HG03196 (cell line): ENCODE data around the gene EPHB2.

Source experiments
- ATAC-seq: cut with Tn5 transposase; IDR thresholded peaks from one replicate; pipeline ENCODE4 v1.9.1; 2021; ENCODE audit not compliant: unreplicated experiment

Gene EPHB2

GRCh38 chr1:22852144-22852655 lies 141.6 kb downstream of the EPHB2 start:
- ATAC-seq: no peak

DNA sequence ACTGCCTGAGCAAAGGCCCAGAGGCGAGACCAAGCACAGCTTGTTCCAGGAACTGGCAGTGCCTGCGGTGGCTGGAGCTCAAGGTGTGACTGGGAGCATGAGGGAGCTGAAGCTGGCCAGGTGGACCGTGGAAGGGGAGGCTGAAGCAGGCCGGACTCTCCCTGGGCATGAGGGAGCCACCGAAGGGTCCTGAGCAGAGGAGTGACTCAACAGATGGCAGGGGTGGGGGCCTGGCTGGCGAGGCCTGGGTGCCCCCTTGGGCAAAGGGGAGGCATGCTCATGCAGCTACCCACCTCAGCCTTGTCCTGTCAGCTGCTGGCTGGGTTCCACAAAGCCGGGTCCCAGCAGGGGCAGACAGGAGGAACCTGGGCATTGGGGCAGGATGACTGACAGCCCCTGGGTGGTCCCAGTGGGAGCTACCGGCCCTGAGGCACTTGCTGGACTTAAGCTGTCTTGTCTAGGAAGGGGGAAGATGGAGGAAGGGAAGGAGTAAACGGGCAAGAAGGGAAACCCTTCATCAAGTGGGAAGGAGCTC lies 143.1 kb downstream of the EPHB2 start:
- ATAC-seq: no peak

DNA sequence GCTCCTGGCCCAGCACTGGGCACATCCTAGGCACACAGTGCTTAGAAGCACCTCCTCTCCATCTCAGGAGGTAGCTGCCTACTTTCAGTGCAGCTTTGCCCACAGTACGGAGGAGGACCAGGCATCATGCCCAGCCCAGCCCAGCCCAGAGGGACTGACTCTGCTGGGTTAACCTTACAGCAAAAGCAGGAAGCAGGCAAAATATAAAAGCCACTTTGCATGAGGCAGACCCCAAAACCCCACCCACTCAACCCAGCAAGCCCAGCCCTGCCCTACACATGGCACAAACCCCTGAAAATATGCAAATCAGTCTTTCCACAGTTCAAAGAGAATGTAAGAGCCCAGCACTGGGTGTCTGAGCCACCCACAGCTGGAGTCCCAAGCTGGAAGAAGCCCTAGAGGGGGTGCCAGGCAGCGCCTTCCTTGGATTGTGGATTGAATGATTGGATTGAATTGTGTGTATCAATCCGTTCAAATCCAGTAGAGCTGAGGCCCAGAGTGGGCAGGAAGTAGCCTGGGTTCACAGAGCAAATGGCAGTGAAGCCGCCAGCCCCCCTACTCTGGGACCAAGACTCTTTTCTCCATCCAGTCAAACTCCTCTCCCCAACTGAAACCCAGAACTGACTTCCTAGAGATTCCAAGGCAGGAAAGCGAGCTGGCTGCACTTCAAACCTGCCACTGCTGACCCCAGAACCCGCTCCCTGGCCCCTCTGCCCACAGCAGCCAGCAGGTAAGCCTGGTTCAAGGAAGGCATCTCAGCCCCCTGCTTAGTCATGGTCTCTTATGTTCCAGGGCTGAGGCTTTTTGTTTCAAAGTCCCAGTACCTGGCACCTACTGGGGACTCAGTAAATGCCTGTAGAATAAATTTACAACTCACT lies 144.3 kb downstream of the EPHB2 start:
- no peak for ATAC-seq

- ATAC-seq: no peak
Observed at GRCh38 chr1:22855668-22856606, 145.3 kb downstream of the EPHB2 start.

- no peak for ATAC-seq
Observed at GRCh38 chr1:22857661-22858060, 147.0 kb downstream of the EPHB2 start.

DNA sequence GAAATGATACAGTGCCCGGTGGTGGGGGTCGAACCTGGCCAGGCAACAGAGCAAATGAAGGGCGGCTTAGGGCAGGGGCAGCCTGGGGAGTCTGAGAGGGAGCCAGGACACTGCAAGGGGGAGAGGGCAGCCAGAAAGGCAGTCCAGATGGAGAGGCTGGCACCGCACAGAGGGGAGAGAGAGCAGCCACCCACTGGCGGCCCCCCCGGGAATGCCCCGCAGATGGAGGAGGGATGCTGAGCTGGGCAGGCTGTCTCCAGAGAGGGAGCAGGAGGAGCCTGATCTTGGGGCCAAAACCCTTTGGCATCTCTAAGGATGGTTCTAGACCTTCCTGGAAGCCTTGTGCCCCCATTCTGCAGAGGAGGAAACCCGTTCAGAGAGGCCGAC lies 149.8 kb downstream of the EPHB2 start:
- no peak for ATAC-seq

DNA sequence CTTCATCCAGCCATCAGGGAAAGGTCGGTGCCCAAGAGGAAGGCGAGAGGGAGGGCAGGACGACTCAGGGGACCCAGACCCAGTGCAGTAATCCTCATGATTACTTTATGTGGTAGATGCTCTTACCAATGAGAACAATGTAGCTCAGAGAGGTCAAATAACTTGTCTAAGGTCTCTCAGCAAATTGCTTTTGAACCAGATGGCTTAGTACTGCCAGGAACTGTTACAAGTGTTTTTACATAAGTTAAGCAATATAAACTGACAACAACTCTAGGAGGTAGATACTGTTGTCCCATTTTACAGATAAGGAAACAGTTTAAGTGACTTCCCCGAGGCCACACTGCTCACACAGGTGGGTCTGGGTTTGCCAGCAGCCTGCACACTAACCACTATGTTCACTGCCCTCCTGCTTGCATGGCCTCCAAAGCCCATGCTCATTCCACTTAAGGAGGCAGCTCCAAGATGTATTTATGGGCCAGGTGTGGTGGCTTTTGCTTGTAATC lies 150.3 kb downstream of the EPHB2 start:
- ATAC-seq: no peak

DNA sequence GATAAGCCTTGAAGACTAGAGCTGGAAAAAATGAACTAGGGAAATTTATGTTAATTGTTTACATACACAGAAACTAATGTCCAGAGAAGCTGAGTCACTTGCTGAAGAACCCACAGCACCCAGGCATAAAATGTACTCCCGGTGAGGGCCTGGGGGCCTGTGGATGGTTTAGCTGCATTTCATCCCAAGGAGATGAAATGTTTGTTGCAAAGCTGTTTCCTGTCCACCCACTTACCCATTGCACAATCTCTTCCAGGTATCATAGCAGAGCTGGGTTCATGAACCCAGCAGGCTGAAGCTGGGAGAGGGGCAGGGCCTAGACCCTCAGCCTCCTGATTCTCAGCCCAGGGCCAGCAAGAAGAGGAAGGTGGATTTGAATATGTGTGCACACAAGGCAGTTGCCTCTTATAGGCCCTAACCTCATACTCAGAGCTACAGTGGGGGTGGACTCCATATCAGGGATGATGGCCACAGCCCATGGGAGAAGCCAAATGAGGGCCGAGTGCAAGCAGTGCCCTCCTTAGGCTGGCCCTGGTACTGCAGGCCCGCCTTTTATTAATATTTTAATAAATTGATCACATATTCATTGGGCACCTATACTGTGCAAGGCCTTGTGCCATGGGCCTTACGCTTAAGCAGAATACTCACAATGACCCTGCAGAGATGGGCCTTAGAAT lies 151.3 kb downstream of the EPHB2 start:
- ATAC-seq: no peak

DNA sequence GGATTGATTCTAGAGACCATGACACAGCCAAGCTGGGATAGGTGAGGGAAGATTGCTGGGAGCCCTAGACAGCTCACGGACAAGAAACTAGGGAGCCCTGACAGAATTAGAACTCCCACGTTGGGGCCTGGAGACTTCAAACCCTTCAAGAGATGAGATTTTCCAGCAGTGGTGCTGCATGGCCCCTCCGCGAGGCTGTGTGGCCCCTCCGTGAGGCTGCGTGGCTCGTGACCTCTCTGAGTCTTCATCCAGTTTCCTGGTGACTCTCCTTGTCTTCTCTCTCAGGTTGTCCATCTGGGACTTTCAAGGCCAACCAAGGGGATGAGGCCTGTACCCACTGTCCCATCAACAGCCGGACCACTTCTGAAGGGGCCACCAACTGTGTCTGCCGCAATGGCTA lies 152.1 kb downstream of the EPHB2 start:
- ATAC-seq: no peak

DNA sequence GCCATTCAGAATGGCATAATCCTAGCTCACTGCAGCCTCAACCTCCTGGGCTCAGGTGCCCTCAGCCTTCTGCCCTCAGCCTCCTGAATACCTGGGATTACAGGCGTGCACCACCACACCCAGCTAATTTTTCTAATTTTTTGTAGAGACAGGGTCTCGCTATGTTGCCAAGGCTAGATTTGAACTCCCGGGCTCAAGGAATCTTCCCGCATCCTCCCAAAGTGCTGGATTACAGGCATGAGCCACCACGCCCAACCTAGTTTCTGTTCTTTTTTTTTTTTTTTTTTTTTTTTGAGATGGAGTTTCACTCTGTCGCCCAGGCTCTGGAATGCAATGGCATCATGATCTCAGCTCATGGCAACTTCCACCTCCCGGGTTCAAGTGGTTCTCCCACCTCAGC lies 153.1 kb downstream of the EPHB2 start:
- no peak for ATAC-seq

GRCh38 chr1:22864886-22865285 lies 154.2 kb downstream of the EPHB2 start:
- no peak for ATAC-seq

- ATAC-seq: no peak
Observed at GRCh38 chr1:22865736-22866135, 155.1 kb downstream of the EPHB2 start.

DNA sequence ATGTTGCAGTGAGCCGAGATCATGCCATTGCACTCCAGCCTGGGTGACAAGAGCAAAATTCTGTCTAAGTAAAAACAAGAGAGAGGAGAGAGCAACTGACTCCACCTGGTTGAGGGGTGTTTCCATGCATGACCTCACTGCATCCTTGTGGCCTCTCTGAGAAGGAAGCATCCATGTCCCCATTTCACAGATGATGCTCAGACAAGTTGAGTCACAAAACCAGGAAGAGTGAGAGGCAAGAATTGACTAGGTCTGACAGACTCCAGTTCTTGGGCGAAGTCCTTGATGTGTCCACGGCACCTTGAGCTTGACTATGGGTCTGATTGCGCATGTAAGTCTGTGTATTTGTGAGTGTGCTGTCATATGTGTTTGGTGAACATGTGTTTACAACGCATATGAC lies 156.2 kb downstream of the EPHB2 start:
- no peak for ATAC-seq

- no peak for ATAC-seq
Observed at GRCh38 chr1:22868331-22868730, 157.7 kb downstream of the EPHB2 start.

DNA sequence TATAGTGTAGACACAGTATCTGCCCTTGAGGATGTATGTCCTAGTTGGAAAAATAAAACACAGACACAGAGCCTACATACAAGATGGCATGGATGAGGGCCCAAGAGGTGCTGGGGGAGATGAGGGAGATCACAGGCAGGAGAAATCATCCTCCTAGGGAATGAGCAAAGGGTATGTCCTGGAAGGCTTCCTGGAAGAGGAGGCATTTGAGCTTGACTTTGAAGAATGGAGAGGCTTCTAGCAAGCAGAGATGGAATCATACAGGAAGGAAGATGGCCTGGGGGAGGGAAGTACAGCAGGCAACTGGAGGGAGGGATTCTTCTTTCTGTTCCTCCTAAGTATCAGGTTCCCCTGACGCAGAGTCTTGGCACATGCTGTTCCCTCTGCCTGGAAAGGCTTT lies 158.7 kb downstream of the EPHB2 start:
- ATAC-seq: no peak

- ATAC-seq: no peak
Observed at GRCh38 chr1:22870201-22870871, 159.7 kb downstream of the EPHB2 start.

DNA sequence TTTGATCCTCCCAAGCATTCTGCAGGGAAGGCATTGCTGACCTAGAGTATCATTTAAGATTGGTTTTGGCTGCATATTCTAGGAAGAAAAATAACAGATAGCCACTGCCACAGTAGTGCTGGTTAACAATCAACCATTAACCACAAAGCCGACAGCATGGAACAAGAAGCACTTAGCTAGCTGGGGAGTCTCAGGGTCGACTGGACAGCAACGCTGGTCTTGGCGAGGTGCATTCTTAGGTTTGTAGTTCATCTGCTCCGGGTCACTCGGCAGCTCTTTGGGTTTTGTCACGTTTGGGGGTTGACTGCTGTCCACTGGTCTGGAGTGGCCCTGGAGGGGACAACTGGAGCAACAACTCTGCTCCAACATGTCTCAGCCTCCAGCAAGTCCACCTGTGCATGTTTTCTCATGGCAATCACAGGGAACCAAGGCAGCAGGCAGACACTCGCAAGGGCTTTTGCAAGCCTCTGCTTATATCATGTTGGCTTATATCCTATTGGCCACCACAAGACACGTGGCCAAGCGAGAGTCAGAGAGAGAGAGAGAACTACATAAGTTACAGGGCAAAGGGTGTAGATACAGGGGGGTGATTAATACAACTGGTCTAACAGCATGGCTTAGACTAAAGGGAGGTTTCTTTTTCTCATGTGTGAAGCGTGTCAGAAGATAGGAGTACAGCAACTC lies 162.5 kb downstream of the EPHB2 start:
- no peak for ATAC-seq

DNA sequence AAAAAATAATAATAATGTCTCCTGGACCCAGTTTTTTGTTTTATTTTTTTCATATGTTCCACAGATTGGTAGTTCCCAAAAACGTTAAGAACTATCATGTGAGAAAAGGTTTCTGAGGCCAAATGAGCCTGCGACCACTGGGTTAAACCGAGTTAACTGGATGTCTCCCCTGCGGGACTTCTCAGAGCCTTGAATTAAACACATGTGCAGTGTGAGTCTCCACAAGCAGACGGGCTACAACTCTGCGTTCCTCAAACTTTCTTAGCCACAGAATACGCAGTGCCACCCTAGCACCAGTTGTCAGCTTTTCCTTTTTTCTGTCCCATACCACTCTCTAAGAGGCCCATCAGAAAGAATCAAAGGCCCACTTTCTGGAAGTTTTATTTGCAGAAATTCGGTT lies 164.1 kb downstream of the EPHB2 start:
- no peak for ATAC-seq

GRCh38 chr1:22875241-22875640 lies 164.6 kb downstream of the EPHB2 start:
- ATAC-seq: no peak

- ATAC-seq: no peak
Observed at GRCh38 chr1:22875841-22876240, 165.2 kb downstream of the EPHB2 start.
